ENCODE measurements around the gene SKP1.

- no peak for TF ChIP-seq CTCF (IDR thresholded peaks at IDR 0.05)
- TF ChIP-seq ZFX (IDR thresholded peaks at IDR 0.05; ENCODE audit: borderline replicate concordance) = no peak
These were observed 69.6 kb downstream of the SKP1 start for GRCh38 chr5:134106991-134107701.
